PC-3 (cell line): Measurements from ENCODE around the gene COL8A1.

Experiments
- EZH2 ChIP-seq: fragments of 300-600 bp; sonication (generic); IDR thresholded peaks from one replicate; pipeline ENCODE4 v1.6.1; 2017; ENCODE audit warnings: antibody characterized with exemption, mild to moderate bottlenecking, low read length; ENCODE audit not compliant: unreplicated experiment
- EZH2phosphoT487 ChIP-seq: fragments of 300-600 bp; sonication (generic); IDR thresholded peaks from 2 replicates; pipeline ENCODE4 v1.6.1; 2018; ENCODE audit warnings: mild to moderate bottlenecking, antibody characterized with exemption, low read length, borderline replicate concordance
- TF ChIP-seq, protein P1 (sequence below): fragments of 300-600 bp; sonication (generic); conservative IDR thresholded peaks from 2 replicates; pipeline ENCODE4 v1.5.1; 2017; ENCODE audit warnings: antibody characterized with exemption, low read depth, mild to moderate bottlenecking, low read length

DNA sequence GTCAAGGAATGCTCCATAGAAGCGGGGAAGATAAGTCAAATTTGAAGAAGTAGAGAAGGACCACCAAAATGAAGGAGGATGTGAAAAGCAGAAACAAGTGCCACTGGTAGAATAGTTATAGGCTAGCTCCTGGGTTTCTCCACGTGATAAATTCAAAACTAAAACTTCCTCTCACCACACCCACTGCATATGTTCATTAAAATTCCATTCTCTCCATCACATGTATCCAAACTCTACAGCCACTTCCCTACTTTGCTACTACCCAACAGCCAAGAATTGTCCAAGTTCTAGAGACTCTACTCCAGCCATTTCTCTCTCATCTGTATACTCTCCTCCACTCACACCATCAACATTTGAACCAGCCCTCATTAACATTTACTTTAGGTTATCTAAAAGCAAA, 60.5 kb downstream of the COL8A1 start:
- TF ChIP-seq, protein P1, sequence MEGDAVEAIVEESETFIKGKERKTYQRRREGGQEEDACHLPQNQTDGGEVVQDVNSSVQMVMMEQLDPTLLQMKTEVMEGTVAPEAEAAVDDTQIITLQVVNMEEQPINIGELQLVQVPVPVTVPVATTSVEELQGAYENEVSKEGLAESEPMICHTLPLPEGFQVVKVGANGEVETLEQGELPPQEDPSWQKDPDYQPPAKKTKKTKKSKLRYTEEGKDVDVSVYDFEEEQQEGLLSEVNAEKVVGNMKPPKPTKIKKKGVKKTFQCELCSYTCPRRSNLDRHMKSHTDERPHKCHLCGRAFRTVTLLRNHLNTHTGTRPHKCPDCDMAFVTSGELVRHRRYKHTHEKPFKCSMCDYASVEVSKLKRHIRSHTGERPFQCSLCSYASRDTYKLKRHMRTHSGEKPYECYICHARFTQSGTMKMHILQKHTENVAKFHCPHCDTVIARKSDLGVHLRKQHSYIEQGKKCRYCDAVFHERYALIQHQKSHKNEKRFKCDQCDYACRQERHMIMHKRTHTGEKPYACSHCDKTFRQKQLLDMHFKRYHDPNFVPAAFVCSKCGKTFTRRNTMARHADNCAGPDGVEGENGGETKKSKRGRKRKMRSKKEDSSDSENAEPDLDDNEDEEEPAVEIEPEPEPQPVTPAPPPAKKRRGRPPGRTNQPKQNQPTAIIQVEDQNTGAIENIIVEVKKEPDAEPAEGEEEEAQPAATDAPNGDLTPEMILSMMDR, result no peak
- TF ChIP-seq EZH2 (no peak), EZH2phosphoT487 (no peak)
